ENCODE data around the gene SNX13. TPM values are rescaled to one million over a fixed set of nuclear protein-coding genes. Genes with fewer than 3 reads are reported as not detected.

SNX13 gene
- total and polyA plus RNA-seq, 2 donors (not counting 1 experiment from before 2014, with no cell fraction given): 6.5 to 58.1 TPM

GRCh38 chr7:17745610-17746009 lies 194.7 kb downstream of the SNX13 start:
- ChIA-PET POLR2A (no interaction called here), CTCF (no interaction called here)
- no peak overlapping the region for H3K4me3 Mint-ChIP-seq
- Histone ChIP-seq H3K4me2 (replicated peaks; ENCODE audit: low read depth, low read length, poor library complexity, severe bottlenecking) (no peak overlapping the region), H3K27ac (ENCODE audit: low read length in 2 of 2) (no peak overlapping the region), H3K4me1 (ENCODE audit: control insufficient read depth in 2 of 2, insufficient read depth in 2 of 2, low read length in 2 of 2) (no peaks in the 10 kb centered on the region), H3K79me2 (ENCODE audit: control insufficient read depth, insufficient read depth, low read length) (no peaks in the 10 kb centered on the region), H3K9ac (ENCODE audit: low read length) (no peak overlapping the region), H3K9me3 (ENCODE audit: control extremely low read depth in 1 of 3, control insufficient read depth in 2 of 3, insufficient read depth in 1 of 3, low read length in 2 of 3) (no peaks in the 10 kb centered on the region), H3K36me3 (replicated peaks in 1 of 2; ENCODE audit: control extremely low read depth in 1 of 2, control insufficient read depth in 1 of 2, extremely low read depth in 1 of 2, insufficient read depth in 2 of 2, low read length in 1 of 2) (no peaks in the 10 kb centered on the region), H3K27me3 (replicated peaks in 1 of 4; ENCODE audit: control extremely low read depth in 1 of 4, control insufficient read depth in 3 of 4, insufficient read depth in 4 of 4, low read length in 3 of 4) (no peaks in the 10 kb centered on the region), H2AFZ (ENCODE audit: insufficient read depth, low read depth, low read length, poor library complexity, severe bottlenecking) (no peak overlapping the region), H3K4me3 (ENCODE audit: control extremely low read depth in 1 of 5, extremely low read depth in 1 of 5, insufficient read depth in 1 of 5, low read depth in 2 of 5, low read length in 4 of 5) (no peak overlapping the region), H4K20me1 (ENCODE audit: control insufficient read depth, insufficient read depth, low read length, poor library complexity, severe bottlenecking) (no peaks in the 10 kb centered on the region)
- H3K27ac Mint-ChIP-seq: no peak overlapping the region
- peaks cover 2% of the 10 kb centered on the region for H3K9me3 Mint-ChIP-seq (ENCODE audit: insufficient read depth)
- ATAC-seq (ENCODE audit: low read depth) (no peak), DNase-seq (no peak)
- TF ChIP-seq CTCF (IDR thresholded peaks at IDR 0.05) (no peak), EZH2 (IDR thresholded peaks at IDR 0.05; ENCODE audit: borderline replicate concordance, insufficient read depth, low read depth, low read length, poor library complexity, severe bottlenecking) (no peak)
- intact Hi-C loops (cut with micrococcal nuclease): no loop called here
- H3K4me1 Mint-ChIP-seq: peaks cover 10% of the 10 kb centered on the region
- no peaks in the 10 kb centered on the region for H3K27me3 Mint-ChIP-seq

- intact Hi-C loops (cut with micrococcal nuclease): no loop called here
- no peak overlapping the region for H3K4me2 ChIP-seq (replicated peaks; ENCODE audit: low read depth, low read length, poor library complexity, severe bottlenecking)
- ATAC-seq (ENCODE audit: low read depth): no peak
- TF ChIP-seq EZH2 (IDR thresholded peaks at IDR 0.05; ENCODE audit: borderline replicate concordance, insufficient read depth, low read depth, low read length, poor library complexity, severe bottlenecking) (no peak), CTCF (IDR thresholded peaks at IDR 0.05) (no peak)
- H3K27ac Mint-ChIP-seq: no peak overlapping the region
- no peaks in the 10 kb centered on the region for H3K79me2 ChIP-seq (ENCODE audit: control insufficient read depth, insufficient read depth, low read length)
- no peak overlapping the region for H3K4me3 Mint-ChIP-seq
- no peaks in the 10 kb centered on the region for H3K36me3 ChIP-seq (replicated peaks in 1 of 2; ENCODE audit: control extremely low read depth in 1 of 2, control insufficient read depth in 1 of 2, extremely low read depth in 1 of 2, insufficient read depth in 2 of 2, low read length in 1 of 2)
- no peaks in the 10 kb centered on the region for H3K27me3 ChIP-seq (replicated peaks in 1 of 4; ENCODE audit: control extremely low read depth in 1 of 4, control insufficient read depth in 3 of 4, insufficient read depth in 4 of 4, low read length in 3 of 4)
- no peaks in the 10 kb centered on the region for H3K4me1 ChIP-seq (ENCODE audit: control insufficient read depth in 2 of 2, insufficient read depth in 2 of 2, low read length in 2 of 2)
- no peaks in the 10 kb centered on the region for H3K27me3 Mint-ChIP-seq
- no peak overlapping the region for H3K4me3 ChIP-seq (ENCODE audit: control extremely low read depth in 1 of 5, extremely low read depth in 1 of 5, insufficient read depth in 1 of 5, low read depth in 2 of 5, low read length in 4 of 5)
- H3K9me3 ChIP-seq (ENCODE audit: control extremely low read depth in 1 of 3, control insufficient read depth in 2 of 3, insufficient read depth in 1 of 3, low read length in 2 of 3): no peaks in the 10 kb centered on the region
- WGBS (ENCODE audit: insufficient coverage): no CpG with 5 or more reads among the region's 3 CpGs
- no peak overlapping the region for H3K27ac ChIP-seq (ENCODE audit: low read length in 2 of 2)
- ChIA-PET CTCF (no interaction called here), POLR2A (no interaction called here)
- peaks cover 10% of the 10 kb centered on the region for H3K4me1 Mint-ChIP-seq
- H3K9ac ChIP-seq (ENCODE audit: low read length): no peak overlapping the region
- no peak overlapping the region for H2AFZ ChIP-seq (ENCODE audit: insufficient read depth, low read depth, low read length, poor library complexity, severe bottlenecking)
- no peaks in the 10 kb centered on the region for H4K20me1 ChIP-seq (ENCODE audit: control insufficient read depth, insufficient read depth, low read length, poor library complexity, severe bottlenecking)
- no peak for DNase-seq
- H3K9me3 Mint-ChIP-seq (ENCODE audit: insufficient read depth): peaks cover 2% of the 10 kb centered on the region
These were observed 197.0 kb downstream of the SNX13 start for GRCh38 chr7:17743316-17743715.
